Liver (tissue), 9 donors: ENCODE measurements around the gene RIN1. TPM values are rescaled to one million over a fixed set of nuclear protein-coding genes. Genes with fewer than 3 reads are reported as not detected.

ENCODE experiments used
- DNase-seq: peaks from one replicate; pipeline ENCODE4 v3.0.0-alpha.2; 2017; ENCODE audit warnings: low spot score
- H3K27ac ChIP-seq, 2 donors: one replicate each; pipeline ENCODE4 v1.7.0; 2013; ENCODE audit warnings: inconsistent platforms in 2 of 2, low read length in 2 of 2, control low read depth in 1 of 2, low read depth in 1 of 2, mild to moderate bottlenecking in 1 of 2
- H3K27me3 ChIP-seq, 4 donors: one replicate each; pipeline versions ENCODE4 v1.6.1 to v1.7.0; 2013; ENCODE audit warnings: low read length in 3 of 4, inconsistent platforms in 1 of 4, mild to moderate bottlenecking in 1 of 4, moderate library complexity in 1 of 4; ENCODE audit not compliant: control insufficient read depth in 4 of 4, insufficient read depth in 4 of 4
- H3K36me3 ChIP-seq, 4 donors: one replicate each; pipeline versions ENCODE4 v1.6.1 to v1.7.0; 2013; ENCODE audit warnings: low read length in 3 of 4, mild to moderate bottlenecking in 3 of 4, low read depth in 1 of 4, moderate library complexity in 1 of 4; ENCODE audit not compliant: control insufficient read depth in 4 of 4, insufficient read depth in 3 of 4
- H3K4me1 ChIP-seq, 4 donors: one replicate each; pipeline versions ENCODE4 v1.6.1 to v1.7.0; 2013; ENCODE audit warnings: low read length in 3 of 4, mild to moderate bottlenecking in 3 of 4, moderate library complexity in 1 of 4; ENCODE audit not compliant: control insufficient read depth in 4 of 4, insufficient read depth in 4 of 4
- H3K4me3 ChIP-seq, 3 donors: one replicate each; pipeline versions ENCODE4 v1.6.1 to v1.7.0; 2013; ENCODE audit warnings: low read length in 3 of 3, control low read depth in 1 of 3, low read depth in 1 of 3, mild to moderate bottlenecking in 1 of 3
- H3K9ac ChIP-seq, 2 donors: one replicate each; pipeline ENCODE4 v1.7.0; 2013; ENCODE audit warnings: low read length in 2 of 2, mild to moderate bottlenecking in 2 of 2, moderate library complexity in 2 of 2, control low read depth in 1 of 2, low read depth in 1 of 2
- H3K9me3 ChIP-seq, 4 donors: one replicate each; pipeline versions ENCODE4 v1.6.1 to v1.7.0; 2013; ENCODE audit warnings: low read length in 3 of 4; ENCODE audit not compliant: control insufficient read depth in 4 of 4
- ATF3 ChIP-seq: IDR thresholded peaks from 2 replicates; pipeline ENCODE4 v1.6.1; 2016; ENCODE audit warnings: antibody characterized with exemption
- CTCF ChIP-seq: fragments of 150-350 bp; IDR thresholded peaks from 2 replicates; pipeline ENCODE4 v1.5.1; 2017; ENCODE audit warnings: improper control_type of control experiment, low read depth, low read length; ENCODE audit not compliant: missing input control
- EGR1 ChIP-seq, 2 donors: IDR thresholded peaks; 2 replicates each; pipeline ENCODE4 v1.6.1; 2016 to 2018; ENCODE audit warnings: antibody characterized with exemption in 2 of 2, low read depth in 2 of 2
- FOXA1 ChIP-seq: IDR thresholded peaks from 2 replicates; pipeline ENCODE4 v1.6.1; 2016; ENCODE audit warnings: antibody characterized with exemption
- FOXA2 ChIP-seq: IDR thresholded peaks from 2 replicates; pipeline ENCODE4 v1.6.1; 2016; ENCODE audit warnings: antibody characterized with exemption
- GABPA ChIP-seq, 2 donors: IDR thresholded peaks in 1 of 2; conservative IDR thresholded peaks in 1 of 2; 2 replicates each; pipeline ENCODE4 v1.6.1; 2016; ENCODE audit warnings: antibody characterized with exemption in 2 of 2, mild to moderate bottlenecking in 1 of 2, moderate library complexity in 1 of 2
- HNF4A ChIP-seq, 2 donors: conservative IDR thresholded peaks; 2 replicates each; pipeline ENCODE4 v1.6.1; 2016; ENCODE audit warnings: antibody characterized with exemption in 2 of 2, mild to moderate bottlenecking in 2 of 2
- HNF4G ChIP-seq: IDR thresholded peaks from 2 replicates; pipeline ENCODE4 v1.6.1; 2016; ENCODE audit warnings: antibody characterized with exemption
- JUND ChIP-seq, 2 donors: IDR thresholded peaks; 2 replicates each; pipeline ENCODE4 v1.6.1; 2016; ENCODE audit warnings: antibody characterized with exemption in 2 of 2
- MAX ChIP-seq: IDR thresholded peaks from 2 replicates; pipeline ENCODE4 v1.6.1; 2016; ENCODE audit warnings: antibody characterized with exemption
- NR2F2 ChIP-seq: IDR thresholded peaks from 2 replicates; pipeline ENCODE4 v1.6.1; 2016; ENCODE audit warnings: antibody characterized with exemption
- RAD21 ChIP-seq, 2 donors: IDR thresholded peaks; 2 replicates each; pipeline ENCODE4 v1.6.1; 2016; ENCODE audit warnings: antibody characterized with exemption in 2 of 2, mild to moderate bottlenecking in 2 of 2
- REST ChIP-seq: IDR thresholded peaks from 2 replicates; pipeline ENCODE4 v1.6.1; 2016; ENCODE audit warnings: antibody characterized with exemption, mild to moderate bottlenecking
- RXRA ChIP-seq, 2 donors: IDR thresholded peaks; 2 replicates each; pipeline ENCODE4 v1.6.1; 2017 to 2018; ENCODE audit warnings: antibody characterized with exemption in 2 of 2, mild to moderate bottlenecking in 1 of 2
- SP1 ChIP-seq: IDR thresholded peaks from 2 replicates; pipeline ENCODE4 v1.6.1; 2018; ENCODE audit warnings: antibody characterized with exemption, mild to moderate bottlenecking
- TAF1 ChIP-seq: conservative IDR thresholded peaks from 2 replicates; pipeline ENCODE4 v1.6.1; 2016; ENCODE audit warnings: antibody characterized with exemption, mild to moderate bottlenecking
- ZBTB33 ChIP-seq: IDR thresholded peaks from 2 replicates; pipeline ENCODE4 v1.6.1; 2016; ENCODE audit warnings: antibody characterized with exemption
- WGBS: extraction: QIAGEN DNeasy Blood & Tissue Kit; methylation state at CpG from one replicate; pipeline ENCODE4 v1.1.7; 2013; 5-methylcytosine and 5-hydroxymethylcytosine counted together
- polyA plus RNA-seq, 2 donors: library from polyadenylated mRNA; stranded (reverse) in 1 of 2; unstranded in 1 of 2; fragments of 200-250 nt in 1 of 2; fragments of >200 nt in 1 of 2; fragmentation: Nextera tagmentation in 1 of 2; extraction: Ambion mirVana in 1 of 2; gene quantifications; one replicate each; pipeline versions ENCODE4 v1.2.1 to v1.2.3, GENCODE V29; 2013 to 2015
- total RNA-seq, 2 donors: library from RNA; depleted of rRNA; stranded (reverse); fragments of >200 nt; gene quantifications; one replicate each; pipeline ENCODE4 v1.2.3, GENCODE V29; 2014
- donor health status: healthy.
- donor health status: healthy.
- donor health status: healthy.
- donor health status: healthy.
- donor health status: healthy.

Gene RIN1
- total and polyA plus RNA-seq, 4 donors, result 0.11 to 1.1 (median 0.53) TPM

- TF ChIP-seq ZBTB33 (no peak), ATF3 (no peak), HNF4A (conservative IDR thresholded peaks at IDR 0.05) (no peak)
These were observed 26.8 kb downstream of the RIN1 start (continued) for GRCh38 chr11:66309475-66309874.

GRCh38 chr11:66302656-66303055 lies 33.6 kb downstream of the RIN1 start:
- Histone ChIP-seq H3K4me1 (no peaks in the 10 kb centered on the region), H3K4me3 (no peak overlapping the region), H3K27me3 (no peaks in the 10 kb centered on the region), H3K9me3 (no peaks in the 10 kb centered on the region), H3K9ac (no peak overlapping the region), H3K36me3 (no peaks in the 10 kb centered on the region), H3K27ac (no peak overlapping the region)
- DNase-seq, result no peak
- TF ChIP-seq SP1, result no peak
- TF ChIP-seq RXRA (IDR thresholded peaks at IDR 0.05), result no peak
- TF ChIP-seq GABPA (IDR thresholded peaks at IDR 0.05 in 1 of 2, conservative IDR thresholded peaks at IDR 0.05 in 1 of 2), result no peak
- TF ChIP-seq JUND (IDR thresholded peaks at IDR 0.05), result no peak
- no peak for TF ChIP-seq EGR1 (IDR thresholded peaks at IDR 0.05; ENCODE audit: low read depth in 2 of 2)
- TF ChIP-seq NR2F2, result no peak
- no peak for TF ChIP-seq FOXA2
- TF ChIP-seq RAD21 (IDR thresholded peaks at IDR 0.05), result no peak
- TF ChIP-seq CTCF, result no peak
- TF ChIP-seq FOXA1, result no peak
- TF ChIP-seq HNF4A (conservative IDR thresholded peaks at IDR 0.05), result no peak
- TF ChIP-seq MAX, result no peak
- no peak for TF ChIP-seq HNF4G
- TF ChIP-seq TAF1, result no peak
- no peak for TF ChIP-seq REST
- WGBS, result 90% methylated on average over 12 of the region's 12 CpGs
